RCC 7860 (cell line): ENCODE measurements around the gene CDC37L1.
"Not testable (repeated sequence)": the region's sequence is repeated elsewhere in the genome, so short reads cannot be mapped to it uniquely, and the experiment has no call there.

Source experiments
- DNase-seq: peaks from one replicate; pipeline ENCODE4 v3.0.0-alpha.2; 2015; ENCODE audit warnings: low spot score
- FAIRE-seq: peaks from 2 replicates; lab custom pipeline; 2012; peaks lifted over from hg19 to GRCh38; lab: Jason Lieb, UNC

CDC37L1 gene

DNA sequence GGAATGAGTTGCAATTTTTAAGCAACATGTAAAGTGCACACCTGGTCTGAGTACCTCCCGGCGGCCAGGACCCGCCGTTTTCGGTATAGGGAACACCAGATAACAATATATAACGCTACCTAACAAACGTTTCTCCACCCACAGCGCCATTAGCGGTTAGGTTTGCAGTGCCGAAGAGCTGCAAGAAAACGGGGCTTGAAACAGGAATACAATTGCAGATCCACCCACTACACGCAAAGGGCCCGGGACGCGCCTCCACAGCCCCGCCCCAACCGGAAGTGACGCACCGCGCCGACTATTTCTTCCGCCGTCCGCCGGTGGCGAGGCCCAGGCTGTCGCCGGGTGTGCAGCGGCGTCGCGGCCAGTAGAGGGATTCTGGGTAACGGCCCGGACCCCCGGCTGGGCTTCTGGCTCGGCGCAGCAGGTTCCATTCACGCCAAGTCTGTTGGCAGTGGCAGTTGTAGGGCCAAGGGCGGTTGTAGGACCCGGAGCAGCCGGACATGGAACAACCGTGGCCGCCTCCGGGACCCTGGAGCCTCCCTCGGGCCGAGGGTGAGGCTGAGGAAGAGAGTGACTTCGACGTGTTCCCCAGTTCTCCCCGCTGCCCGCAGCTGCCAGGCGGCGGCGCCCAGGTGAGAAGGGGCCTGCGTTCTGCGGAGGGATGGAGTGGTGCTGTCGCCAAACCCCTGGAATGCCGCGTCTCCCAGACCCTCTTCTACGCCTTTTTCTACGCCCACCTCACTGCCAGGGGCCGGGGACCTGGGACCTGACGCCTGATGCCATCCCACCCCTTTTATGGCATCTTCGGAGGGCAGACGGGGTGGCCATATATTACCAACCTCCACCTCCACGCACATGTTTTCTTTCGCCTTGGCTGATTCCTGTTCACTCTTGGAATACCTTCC, at the start of gene CDC37L1:
TSS of gene CDC37L1 (plus strand) at position 302 of the 905 bp plus-strand sequence. CDS start at position 501, 199 bp downstream.
- FAIRE-seq (peak; percentile 78), DNase-seq (peak; percentile 87)

DNA sequence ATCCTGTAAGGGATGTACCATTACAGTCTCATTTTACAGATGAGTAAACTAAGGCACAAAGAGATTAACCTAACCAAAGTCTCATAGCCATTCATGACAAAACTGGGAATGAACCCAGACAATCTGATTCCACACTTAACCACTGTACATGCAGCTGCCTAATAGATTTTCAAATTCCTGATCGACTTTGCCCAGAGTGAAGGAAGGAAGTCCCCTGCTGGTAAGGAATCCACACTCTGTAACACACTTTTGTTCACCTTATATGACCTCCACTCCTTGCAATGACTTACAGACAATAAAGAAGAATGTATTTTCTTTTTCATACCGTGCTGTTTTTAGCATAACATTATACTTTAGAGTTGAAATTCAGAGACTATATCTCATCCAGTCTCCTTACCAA, 48.5 kb upstream of the CDC37L1 start:
- DNase-seq (no peak), FAIRE-seq (no peak)

DNA sequence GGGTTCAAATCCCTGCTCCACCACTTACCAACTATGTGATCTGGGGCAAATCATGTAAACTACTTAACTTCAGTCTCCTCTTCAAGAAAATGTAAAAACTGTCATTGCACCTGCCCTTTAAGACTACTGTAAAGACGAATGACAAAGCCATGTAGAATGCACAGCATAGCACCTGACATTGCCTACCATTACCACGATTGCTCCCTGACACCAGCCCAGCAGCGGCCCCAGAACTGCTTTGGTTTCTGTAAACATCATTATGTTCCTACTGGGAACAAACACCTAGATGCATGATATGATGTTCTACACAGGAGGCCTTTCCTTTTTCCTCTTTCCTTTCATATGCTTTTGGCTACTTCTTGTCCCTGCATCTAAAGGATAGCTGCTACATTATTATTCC, 40.4 kb upstream of the CDC37L1 start:
- DNase-seq (no peak), FAIRE-seq (no peak)

DNA sequence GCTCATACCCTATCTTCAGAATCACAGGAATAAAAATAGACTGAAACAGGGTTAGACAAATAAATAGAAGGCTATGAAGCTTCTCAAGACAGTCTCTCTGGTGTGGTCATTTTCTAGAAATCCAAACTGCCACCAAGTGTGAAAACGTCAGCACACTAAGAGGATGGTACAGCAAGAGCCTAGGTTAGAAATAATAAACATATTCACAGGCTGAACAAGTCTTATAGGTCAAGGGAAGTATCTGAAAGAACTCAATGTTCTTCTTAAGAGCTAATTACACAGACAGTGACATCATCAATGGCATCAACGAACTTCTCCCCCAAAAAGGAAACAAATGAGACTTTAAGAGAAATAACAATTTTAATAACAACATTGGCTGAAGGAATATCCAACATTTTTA, 39.9 kb upstream of the CDC37L1 start:
- no peak for DNase-seq
- FAIRE-seq: no peak

DNA sequence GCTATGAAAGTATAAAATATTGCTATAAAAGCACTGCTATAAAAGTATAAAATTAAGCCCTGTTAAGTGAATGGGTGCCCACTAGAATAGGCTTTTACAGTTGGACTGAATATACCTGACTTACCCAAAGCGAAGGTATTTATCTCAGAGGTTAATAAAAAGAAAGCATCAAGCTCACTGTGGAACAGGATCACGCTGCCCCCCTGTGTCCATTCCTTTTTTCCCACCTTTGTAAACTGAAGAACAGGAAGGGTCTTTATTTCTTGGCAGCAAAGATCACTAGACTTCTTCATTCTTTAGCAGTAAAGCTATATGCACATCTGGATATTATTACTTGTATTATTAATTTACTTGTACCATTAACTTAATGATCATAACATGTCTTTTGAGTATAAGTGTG, 39.3 kb upstream of the CDC37L1 start:
- FAIRE-seq (no peak), DNase-seq (no peak)

DNA sequence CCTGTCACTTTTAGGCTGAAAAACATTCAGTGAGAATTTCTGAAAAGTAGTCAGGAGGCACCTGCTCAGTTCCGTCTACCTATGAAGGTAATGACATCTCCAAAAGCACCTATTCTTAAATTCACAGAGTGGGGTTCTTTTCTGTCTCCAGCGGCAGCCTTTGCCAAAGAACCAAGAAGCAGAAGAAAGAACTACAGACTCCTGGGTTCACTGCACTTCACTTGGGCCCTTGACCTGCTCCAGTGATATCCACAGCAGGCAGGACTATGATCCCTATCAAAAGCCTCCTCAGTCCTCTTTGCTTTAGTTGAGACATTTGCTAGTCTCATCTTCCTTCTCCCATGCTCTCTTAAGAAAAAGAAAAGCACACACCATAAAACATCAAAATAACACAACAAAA, 37.0 kb upstream of the CDC37L1 start:
- DNase-seq: no peak
- FAIRE-seq: no peak

DNA sequence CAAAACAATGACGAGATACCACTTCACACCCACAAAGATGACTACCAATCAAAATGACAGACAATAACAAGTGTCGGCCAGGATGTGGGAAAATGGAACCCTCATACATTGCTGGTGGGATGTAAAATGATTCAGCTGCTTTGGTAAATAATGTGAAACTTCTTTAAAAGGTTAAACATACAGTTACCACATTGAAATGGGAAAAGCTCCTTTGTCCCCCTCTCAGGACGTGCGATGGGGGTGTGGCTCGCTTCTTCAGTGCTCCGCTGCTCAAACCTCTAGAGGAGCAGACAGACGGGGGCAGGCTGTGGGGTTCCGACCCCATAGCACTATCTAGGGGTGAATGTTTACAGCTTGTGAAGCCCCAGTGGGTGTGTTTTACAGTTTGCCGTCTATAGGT, 25.3 kb upstream of the CDC37L1 start:
- FAIRE-seq (no peak), DNase-seq (no peak)

DNA sequence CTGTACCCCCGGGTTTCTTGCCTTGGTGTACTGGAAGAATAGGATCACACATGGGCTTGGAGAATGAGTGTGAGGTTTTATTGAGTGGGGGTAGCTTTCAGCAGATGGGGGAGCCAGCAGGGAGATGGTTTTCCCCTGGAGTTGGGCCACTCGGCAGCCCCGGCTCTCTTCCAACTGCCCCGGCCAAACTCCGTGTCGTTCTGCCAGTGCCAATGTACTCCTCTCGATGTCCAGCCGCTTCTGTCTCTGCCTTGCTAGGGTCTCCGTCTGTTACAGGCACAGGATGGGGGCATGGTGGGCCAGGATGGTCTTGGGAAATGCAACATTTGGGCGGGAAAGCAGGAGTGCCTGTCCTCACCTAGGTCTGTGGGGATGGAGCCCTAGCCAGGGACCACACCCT, 24.8 kb upstream of the CDC37L1 start:
- DNase-seq: no peak
- FAIRE-seq: no peak

DNA sequence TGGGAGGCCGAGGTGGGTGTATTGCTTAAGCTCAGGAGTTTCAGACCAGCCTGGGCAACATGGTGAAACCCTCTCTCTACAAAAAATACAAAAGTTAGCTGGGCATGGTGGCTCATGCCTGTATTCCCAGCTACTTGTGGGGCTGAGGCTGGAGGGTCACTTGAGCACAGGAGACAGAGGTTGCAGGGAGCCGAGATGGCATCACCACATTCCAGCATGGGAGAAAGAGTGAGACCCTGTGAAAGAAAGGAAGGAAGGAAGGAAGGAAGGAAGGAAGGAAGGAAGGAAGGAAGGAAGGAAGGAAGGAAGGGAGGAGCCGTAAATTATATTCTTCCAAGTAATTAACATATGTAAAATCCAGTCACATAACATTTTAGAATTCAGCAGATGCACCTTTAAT, 23.2 kb upstream of the CDC37L1 start:
- not testable (repeated sequence) for DNase-seq, FAIRE-seq

DNA sequence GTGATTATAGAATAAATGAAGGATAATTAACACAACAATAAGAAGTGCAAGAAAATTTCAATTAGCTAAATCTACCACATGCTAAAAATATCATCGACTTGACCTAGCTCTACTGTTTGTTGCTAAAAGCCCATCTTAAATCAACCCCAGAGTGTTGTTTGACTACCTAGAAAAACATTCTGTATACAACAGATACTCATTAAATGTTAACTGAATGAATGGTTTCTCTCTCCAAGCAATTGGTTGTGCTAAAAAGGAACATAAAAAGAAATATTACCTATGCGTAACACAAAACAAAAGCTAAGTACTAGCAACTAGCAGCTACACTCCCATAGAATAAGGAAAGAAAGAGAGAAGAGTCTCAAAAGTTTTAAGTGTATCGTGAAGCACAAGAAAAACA, 22.7 kb upstream of the CDC37L1 start:
- no peak for FAIRE-seq
- DNase-seq: no peak

DNA sequence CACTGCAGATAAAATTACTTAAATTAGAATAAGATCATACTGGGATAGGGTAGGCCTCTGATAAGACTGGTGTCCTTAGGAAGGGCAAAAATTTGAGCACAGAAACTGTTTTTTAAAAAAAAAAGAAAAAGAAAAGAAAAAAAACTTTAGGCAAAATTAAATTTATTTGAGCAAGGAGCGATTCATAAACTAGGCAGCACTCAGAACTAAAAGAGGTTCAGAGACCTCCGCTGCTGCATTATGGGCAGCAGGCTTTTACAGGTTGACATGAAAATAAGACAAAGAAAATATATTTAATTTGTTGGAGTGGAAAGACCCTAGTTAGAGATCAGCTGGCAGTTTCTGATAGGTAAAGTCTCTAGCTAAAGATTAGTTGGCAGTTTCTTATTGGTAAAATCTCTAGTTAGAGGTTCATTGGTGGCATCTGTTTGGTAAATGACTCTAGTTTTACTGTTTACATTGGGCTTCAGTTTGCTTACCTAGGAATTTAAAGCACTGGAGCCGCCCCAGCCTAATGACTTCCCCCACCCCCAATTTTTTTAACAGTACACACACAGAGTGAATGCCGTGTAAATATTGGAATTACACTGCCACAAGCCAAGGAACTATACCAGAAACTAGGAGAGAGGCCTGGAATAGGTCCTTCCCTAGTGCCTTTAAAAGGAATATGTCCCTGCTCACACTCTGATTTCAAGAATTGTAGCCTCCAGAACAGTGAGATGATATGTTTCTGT, 21.8 kb upstream of the CDC37L1 start:
- FAIRE-seq (no peak), DNase-seq (no peak)

DNA sequence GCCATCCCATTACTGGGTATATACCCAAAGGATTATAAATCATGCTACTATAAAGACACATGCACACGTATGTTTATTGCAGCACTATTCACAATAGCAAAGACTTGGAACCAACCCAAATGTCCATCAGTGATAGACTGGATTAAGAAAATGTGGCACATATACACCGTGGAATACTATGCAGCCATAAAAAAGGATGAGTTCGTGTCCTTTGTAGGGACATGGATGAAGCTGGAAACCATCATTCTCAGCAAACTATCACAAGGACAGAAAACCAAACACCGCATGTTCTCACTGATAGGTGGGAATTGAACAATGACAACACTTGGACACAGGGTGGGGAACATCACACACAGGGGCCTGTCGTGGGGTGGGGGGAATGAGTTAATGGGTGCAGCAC, 18.7 kb upstream of the CDC37L1 start:
- FAIRE-seq: not testable (repeated sequence)

DNA sequence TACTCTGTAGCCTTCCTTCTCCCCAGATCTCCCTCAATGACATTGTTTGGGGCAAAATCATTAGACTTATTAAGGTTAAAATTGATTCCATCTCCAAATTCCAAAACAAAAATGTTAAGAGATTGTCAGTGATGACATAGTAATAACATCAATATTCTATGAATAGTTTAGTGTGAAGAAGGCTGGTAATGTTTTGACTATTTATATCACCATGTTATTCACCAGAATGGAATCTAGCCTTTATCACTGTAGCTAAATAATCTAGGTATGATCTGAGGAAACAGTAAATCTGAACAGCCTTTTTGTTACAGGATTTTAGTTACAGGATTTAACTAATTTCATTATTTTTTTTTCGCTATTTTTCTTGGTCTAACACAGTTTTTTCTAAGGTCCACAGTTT, 18.2 kb upstream of the CDC37L1 start:
- DNase-seq: no peak
- no peak for FAIRE-seq

More for the DNA sequence above, 18.7 kb upstream of the CDC37L1 start:
- DNase-seq: not testable (repeated sequence)

DNA sequence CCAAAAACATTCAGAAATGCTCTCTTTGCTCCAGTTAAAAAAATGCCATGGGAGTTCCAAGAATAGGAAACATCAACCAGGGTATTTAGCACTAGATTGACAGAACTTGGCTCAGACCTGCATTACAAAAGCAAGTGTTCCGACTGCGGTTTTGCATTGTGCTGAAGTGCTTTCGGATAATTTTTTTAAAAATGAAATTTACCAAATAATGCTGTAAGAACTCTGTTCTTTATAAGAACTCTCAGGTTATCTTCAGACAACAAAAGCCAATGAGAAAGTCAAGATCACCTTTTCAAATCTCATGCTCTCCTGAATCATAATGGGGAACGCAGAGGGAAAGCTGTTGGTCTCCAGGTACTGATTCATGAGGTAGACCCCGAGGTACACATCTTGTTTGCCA, 17.8 kb upstream of the CDC37L1 start:
- FAIRE-seq (no peak), DNase-seq (no peak)

DNA sequence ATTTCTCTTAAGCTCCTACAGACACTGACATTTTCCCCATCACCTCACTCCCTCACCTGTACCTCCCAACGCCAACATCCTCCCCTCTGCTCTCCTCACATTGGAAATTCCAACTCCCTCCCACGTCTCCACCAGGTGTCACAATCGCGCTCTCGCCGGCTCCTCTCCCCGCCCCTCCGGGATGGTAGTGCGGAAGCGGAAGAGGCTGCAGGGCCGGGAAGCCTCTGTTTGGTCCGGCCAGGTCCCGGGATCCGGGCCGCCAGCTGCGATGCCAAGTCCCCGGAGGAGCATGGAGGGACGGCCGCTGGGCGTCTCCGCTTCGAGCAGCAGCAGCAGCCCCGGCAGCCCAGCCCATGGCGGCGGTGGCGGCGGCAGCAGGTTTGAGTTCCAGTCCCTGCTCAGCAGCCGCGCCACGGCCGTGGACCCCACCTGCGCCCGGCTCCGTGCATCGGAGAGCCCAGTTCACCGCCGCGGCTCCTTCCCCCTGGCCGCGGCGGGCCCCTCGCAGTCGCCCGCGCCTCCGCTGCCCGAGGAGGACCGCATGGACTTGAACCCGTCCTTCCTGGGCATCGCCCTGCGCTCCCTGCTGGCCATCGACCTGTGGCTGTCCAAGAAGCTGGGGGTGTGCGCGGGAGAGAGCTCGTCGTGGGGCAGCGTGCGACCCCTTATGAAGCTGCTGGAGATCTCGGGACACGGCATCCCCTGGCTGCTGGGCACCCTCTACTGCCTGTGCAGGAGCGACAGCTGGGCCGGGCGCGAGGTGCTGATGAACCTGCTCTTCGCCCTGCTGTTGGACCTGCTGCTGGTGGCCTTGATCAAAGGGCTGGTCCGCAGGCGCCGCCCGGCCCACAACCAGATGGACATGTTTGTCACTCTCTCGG, 17.0 kb upstream of the CDC37L1 start, which contains the start of gene PLPP6:
TSS of gene PLPP6 (plus strand) at position 187 of the 881 bp plus-strand sequence. CDS start at position 269, 82 bp downstream.
- FAIRE-seq (no peak), DNase-seq (peak; percentile 66)

DNA sequence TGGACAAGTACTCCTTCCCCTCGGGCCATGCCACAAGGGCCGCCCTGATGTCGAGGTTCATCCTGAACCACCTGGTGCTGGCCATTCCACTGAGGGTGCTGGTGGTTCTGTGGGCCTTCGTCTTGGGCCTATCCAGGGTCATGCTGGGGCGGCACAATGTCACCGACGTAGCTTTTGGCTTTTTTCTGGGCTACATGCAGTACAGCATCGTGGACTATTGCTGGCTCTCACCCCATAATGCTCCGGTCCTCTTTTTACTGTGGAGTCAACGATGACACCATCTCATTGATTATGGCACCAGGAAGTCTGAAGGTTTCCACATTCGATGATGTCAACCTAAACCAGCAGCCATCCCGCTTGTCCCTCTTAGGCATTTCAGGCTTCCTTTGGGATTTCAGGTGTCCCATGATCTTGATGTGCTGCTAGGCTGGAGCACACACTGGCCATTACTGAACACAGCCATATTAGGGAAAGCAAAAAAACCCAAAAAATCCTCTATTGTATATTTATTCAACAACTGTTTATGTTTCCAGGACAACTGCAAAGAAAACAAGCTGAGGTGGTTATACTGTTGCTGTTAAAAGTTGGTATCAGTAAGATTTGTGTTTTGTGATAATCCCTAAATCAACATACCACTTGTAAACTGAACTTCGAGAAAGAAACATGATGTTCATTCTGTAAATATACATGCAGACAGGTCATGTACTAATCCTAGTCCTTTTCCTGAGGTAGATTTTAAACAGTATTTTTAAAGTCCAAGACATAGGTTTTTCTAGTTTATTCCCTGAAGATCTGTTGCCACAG, 16.2 kb upstream of the CDC37L1 start:
- DNase-seq (no peak), FAIRE-seq (no peak)

DNA sequence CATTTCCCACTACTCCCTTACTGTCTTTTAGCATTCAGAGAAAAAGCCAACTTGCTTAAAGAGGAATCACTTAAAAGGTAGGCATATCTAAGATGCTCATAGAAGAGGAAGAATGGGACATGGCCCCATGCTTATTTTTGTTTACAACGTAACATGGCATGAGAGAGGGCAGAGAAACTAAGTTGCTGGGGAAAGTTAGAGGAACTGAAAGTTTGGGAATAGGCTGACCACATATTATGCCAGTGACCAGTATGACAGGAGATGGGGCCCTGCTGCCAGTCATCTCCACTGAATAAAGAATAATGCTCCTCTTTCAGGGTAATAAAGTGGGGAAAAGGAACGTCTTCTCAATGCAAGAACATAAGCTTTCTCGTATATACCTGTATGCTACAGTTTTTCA, 15.4 kb upstream of the CDC37L1 start:
- FAIRE-seq: no peak
- no peak for DNase-seq

DNA sequence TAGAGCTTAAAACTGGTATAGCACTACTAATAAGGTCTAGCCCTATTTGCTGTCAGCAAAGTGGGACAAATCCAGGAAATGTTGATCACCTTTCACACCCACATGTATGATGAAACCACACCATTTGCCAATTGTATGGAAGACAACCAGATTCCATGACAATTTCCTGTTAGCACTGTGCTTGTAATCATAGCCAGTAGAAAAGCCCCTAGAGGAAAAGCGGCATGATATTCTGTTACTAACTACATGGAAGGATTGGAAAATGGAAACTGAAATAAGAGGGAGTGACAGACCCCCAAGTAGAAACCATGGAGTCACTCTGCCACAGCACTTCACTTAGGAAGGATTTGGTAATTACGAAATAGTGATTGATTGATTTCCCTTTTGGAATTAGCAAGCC, 14.0 kb upstream of the CDC37L1 start:
- FAIRE-seq (no peak), DNase-seq (no peak)

DNA sequence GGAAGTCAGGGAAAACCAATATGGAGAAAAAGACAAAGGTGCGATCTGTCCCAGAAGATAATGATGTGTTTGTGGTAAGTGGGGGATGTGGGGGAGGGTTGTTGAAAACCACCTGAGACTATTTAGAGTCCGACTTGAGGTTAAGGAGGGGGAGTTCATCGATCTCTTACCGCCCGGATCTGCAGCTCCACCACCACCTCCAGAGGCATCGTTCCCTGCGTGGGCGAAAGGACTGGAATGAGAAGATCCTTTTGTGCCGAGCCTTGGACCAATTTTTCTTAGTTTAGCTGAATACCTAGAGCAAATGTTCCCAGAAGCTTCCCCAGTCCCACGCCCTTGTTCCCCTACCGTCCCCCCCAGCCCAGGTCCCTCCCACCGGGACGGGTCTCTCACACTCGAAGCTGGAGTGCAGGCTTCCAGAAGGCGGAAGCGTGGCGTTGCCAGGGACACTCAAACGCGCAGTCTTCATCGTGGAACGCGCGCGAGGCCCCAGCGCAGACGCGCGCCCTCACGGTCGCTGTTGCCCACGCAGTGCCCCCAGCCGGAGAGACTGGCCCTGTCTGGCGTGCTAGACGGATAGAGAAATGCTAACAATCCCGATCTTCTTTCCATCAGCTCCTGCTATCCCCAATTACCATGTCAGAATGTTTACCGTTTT, 13.2 kb upstream of the CDC37L1 start, which contains the start of gene SPATA6L:
TSS of gene SPATA6L (minus strand) at position 439 of the 658 bp plus-strand sequence. CDS start at position 209, 230 bp downstream.
- no peak for FAIRE-seq
- no peak for DNase-seq
